Neuron (in vitro differentiated cells): Measurements from ENCODE around the gene FUT8.
"Not testable (repeated sequence)": the region's sequence is repeated elsewhere in the genome, so short reads cannot be mapped to it uniquely, and the experiment has no call there.

Source experiments
- H2AFZ ChIP-seq: one replicate; pipeline ENCODE4 v1.6.1; 2013; ENCODE audit warnings: low read depth, mild to moderate bottlenecking, inconsistent platforms, low read length, moderate library complexity
- H3K27me3 ChIP-seq: one replicate; pipeline ENCODE4 v1.6.1; 2013; ENCODE audit warnings: low read length; ENCODE audit not compliant: insufficient read depth
- H3K36me3 ChIP-seq: one replicate; pipeline ENCODE4 v1.6.1; 2013; ENCODE audit warnings: low read length; ENCODE audit not compliant: insufficient read depth
- H3K4me1 ChIP-seq: one replicate; pipeline ENCODE4 v1.6.1; 2013; ENCODE audit warnings: low read length; ENCODE audit not compliant: insufficient read depth
- H3K4me3 ChIP-seq: 2 replicates; pipeline ENCODE4 v1.5.1; 2013; ENCODE audit warnings: mild to moderate bottlenecking, low read length, moderate library complexity
- H3K9me3 ChIP-seq: one replicate; pipeline ENCODE4 v1.6.1; 2013; ENCODE audit warnings: low read length

The FUT8 gene

DNA sequence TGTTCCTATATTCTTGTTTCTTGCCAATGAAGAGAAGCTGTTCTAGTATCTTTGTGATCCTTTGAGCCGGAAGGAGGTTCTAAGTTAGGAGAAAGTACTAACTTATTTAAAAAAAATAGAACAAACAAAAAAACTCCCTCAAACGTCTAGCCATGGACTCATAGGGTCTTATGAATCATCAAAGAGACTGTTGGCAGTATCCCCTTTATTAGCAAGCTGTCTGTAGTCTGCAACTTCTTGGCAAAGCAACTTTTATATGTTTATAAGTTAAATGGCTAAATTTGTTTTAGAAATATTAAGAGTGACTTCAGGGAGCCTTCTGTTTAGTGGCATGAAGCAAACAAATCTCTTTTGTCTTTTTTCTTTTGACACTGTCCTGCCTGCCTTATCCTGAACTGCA is 291.9 kb downstream of the FUT8 start:
- H3K36me3 ChIP-seq = no peaks in the 10 kb centered on the region
- no peaks in the 10 kb centered on the region for H3K27me3 ChIP-seq
- no peak overlapping the region for H3K4me3 ChIP-seq
- H2AFZ ChIP-seq = no peak overlapping the region
- no peaks in the 10 kb centered on the region for H3K9me3 ChIP-seq
- H3K4me1 ChIP-seq = peaks cover 2% of the 10 kb centered on the region

DNA sequence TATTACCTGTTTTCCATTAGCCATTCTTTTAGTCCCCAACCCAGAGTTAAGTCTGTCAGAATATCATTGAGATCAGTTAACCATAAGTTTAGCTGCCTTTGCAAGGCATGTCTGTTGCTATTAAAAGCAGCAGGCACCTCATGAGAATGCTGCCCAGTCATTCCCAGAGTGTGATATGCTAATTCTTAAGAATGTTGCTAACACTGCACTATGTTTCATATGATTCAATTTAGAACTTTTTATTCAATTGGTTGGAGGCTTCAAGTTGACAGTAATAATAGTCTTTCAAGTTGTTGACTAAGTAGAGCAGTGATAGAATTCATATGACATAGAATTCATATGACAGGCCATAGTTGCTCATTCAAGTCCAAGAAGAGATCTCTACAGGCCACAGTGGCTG is 292.3 kb downstream of the FUT8 start:
- Histone ChIP-seq H2AFZ (no peak overlapping the region), H3K4me1 (peaks cover 2% of the 10 kb centered on the region), H3K9me3 (no peaks in the 10 kb centered on the region), H3K36me3 (no peaks in the 10 kb centered on the region), H3K27me3 (no peaks in the 10 kb centered on the region), H3K4me3 (no peak overlapping the region)

DNA sequence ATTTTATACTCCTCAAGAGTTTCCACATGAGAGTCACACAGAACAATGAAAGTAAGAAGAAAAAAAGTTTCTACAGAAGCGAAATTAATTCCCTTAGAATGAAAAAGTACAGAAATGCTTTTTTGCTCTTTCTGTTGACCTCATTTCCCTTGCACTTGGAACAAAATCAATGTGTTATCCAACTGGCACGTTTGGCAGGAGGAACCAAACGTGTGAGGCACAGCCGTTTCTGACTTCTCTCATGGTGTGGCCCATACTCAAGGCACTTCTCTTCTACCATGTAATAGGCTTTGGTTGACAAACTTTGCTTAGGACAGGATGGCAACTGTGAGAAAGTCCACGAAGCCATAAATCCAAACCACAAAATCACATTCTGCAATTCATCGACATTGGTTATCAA is 297.0 kb downstream of the FUT8 start:
- no peak overlapping the region for H2AFZ ChIP-seq
- no peaks in the 10 kb centered on the region for H3K4me1 ChIP-seq
- no peaks in the 10 kb centered on the region for H3K36me3 ChIP-seq
- H3K9me3 ChIP-seq = no peaks in the 10 kb centered on the region
- no peak overlapping the region for H3K4me3 ChIP-seq
- no peaks in the 10 kb centered on the region for H3K27me3 ChIP-seq

DNA sequence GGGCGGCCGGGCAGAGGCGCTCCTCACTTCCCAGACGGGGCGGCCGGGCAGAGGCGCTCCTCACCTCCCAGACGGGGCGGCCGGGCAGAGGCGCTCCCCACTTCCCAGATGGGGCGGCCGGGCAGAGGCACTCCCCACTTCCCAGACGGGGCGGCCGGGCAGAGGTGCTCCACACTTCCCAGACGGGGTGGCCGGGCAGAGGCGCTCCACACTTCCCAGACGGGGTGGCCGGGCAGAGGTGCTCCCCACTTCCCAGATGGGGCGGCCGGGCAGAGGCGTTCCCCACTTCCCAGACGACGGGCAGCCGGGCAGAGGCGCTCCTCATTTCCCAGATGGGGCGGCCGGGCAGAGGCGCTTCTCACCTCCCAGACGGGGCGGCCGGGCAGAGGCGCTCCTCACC is 304.3 kb downstream of the FUT8 start:
- H3K9me3 ChIP-seq, H3K4me3 ChIP-seq, H3K4me1 ChIP-seq, H3K27me3 ChIP-seq, H3K36me3 ChIP-seq, H2AFZ ChIP-seq: not testable (repeated sequence)

DNA sequence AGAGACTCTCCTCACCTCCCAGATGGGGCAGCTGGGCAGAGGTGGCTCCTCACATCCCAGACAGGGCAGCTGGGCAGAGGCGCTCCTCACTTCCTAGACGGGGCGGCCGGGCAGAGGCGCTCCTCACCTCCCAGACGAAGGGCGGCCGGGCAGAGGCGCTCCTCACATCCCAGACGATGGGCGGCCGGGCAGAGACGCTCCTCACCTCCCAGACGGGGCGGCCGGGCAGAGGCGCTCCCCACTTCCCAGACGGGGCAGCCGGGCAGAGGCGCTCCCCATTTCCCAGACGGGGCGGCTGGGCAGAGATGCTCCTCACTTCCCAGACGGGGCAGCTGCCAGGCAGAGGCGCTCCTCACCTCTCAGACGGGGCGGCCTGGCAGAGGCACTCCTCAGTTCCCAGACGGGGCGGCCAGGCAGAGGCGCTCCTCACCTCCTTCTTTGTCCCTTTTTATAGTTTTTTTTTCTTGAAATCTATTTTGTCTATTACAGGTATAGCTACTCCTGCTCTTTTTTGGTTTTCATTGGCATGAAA is 304.9 kb downstream of the FUT8 start:
- H3K9me3 ChIP-seq, H3K4me3 ChIP-seq: not testable (repeated sequence)

DNA sequence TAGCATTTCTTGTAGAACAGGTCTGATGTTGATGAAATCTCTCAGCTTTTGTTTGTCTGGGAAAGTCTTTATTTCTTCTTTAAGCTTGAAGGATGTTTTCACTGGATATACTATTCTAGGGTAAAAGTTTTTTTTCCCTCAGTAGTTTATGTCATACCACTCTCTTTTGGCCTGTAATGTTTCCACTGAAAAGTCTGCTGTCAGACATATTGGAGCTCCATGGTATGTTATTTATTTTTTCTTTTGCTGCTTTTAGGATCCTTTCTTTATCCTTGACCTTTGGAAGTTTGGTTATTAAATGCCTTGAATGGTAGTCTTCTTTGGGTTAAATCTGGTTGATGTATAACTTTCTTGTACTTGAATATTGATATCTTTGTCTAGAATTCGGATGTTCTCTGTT is 306.1 kb downstream of the FUT8 start:
- Histone ChIP-seq H3K36me3 (no peaks in the 10 kb centered on the region), H3K4me3 (no peak overlapping the region), H2AFZ (no peak overlapping the region), H3K9me3 (peaks cover 2% of the 10 kb centered on the region), H3K27me3 (no peaks in the 10 kb centered on the region), H3K4me1 (no peaks in the 10 kb centered on the region)

More for the DNA sequence above, 304.9 kb downstream of the FUT8 start:
- not testable (repeated sequence) for H3K27me3 ChIP-seq, H2AFZ ChIP-seq, H3K36me3 ChIP-seq, H3K4me1 ChIP-seq

DNA sequence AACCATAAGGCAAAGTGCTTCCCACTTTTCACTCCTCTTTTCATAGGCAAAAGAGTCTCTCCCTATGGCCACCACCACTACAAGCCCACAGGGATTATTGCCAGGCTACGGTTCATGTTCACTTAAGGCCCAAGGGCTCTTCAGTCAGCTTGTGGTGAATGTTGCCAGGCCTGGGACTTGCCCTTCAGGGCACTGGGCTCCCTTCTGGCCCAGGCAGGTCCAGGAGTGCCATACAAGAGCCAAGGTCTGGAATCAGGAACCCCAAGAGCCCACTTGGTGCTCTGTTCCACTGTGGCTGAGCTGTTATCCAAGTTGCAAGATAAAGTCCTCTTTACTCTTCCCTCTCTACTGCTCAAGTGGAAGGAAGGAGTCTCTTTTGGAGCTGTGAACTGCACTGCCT is 307.6 kb downstream of the FUT8 start:
- Histone ChIP-seq H2AFZ (no peak overlapping the region), H3K27me3 (no peaks in the 10 kb centered on the region), H3K4me3 (no peak overlapping the region), H3K4me1 (no peaks in the 10 kb centered on the region), H3K36me3 (no peaks in the 10 kb centered on the region), H3K9me3 (peaks cover 2% of the 10 kb centered on the region)

DNA sequence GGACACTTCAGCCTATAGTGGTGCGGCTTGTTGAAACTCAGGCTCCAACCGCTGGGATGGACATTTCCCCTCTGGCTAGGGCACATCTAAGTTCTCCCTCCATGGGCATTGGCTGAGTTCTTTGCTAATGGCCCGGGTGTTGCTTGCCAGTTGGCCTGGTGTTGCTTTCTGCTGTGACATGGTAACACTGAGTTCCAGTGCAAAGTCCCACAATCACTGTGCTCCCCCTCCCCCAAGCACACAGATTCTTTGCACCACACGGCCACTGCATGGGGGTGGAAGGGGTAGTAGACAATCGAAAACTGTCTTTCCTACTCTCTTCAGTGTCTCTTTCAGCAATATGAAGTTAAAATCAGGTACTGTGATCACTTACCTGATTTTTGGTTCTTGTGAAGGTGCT is 308.2 kb downstream of the FUT8 start:
- Histone ChIP-seq H3K9me3 (peaks cover 2% of the 10 kb centered on the region), H3K4me1 (no peaks in the 10 kb centered on the region), H3K27me3 (no peaks in the 10 kb centered on the region), H3K36me3 (no peaks in the 10 kb centered on the region), H3K4me3 (no peak overlapping the region), H2AFZ (no peak overlapping the region)

DNA sequence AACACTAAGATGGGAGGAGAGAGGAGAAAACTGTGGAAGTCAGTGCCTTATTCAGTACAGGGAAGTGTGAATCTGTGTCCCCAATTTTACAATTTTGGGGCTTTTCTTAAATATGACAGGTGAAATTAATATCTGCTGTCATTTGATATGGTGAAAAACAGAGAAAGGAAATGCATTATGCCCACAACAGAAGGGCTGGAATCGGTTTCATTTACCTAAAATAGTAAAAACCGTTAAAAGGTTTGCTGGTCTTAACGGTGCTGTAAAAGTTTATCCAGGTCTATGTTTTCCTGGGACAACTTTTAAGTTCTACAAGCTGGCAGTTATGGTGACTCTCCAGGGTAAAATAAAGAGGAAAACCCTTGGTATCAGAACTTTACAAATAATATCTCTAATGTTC is 310.8 kb downstream of the FUT8 start:
- H3K4me1 ChIP-seq = no peaks in the 10 kb centered on the region
- H3K27me3 ChIP-seq = no peaks in the 10 kb centered on the region
- H3K36me3 ChIP-seq = no peaks in the 10 kb centered on the region
- no peak overlapping the region for H3K4me3 ChIP-seq
- H3K9me3 ChIP-seq = peaks cover 2% of the 10 kb centered on the region
- no peak overlapping the region for H2AFZ ChIP-seq

DNA sequence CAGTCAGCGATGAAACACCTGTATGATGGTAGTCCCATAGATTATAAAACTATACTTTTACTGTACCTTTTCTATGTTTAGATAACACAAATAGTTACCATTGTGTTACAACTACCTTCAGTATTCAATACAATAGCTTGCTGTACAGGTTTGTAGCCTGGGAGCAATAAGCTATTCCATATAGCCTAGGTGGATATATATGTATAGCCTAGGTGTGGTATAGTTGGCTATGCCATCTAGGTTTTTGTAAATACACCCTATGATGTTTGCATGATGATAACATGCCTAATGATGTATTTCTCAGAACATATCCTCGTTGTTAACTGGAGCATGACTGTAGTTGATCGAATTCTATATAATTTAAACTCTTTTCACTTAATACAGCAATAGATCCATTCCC is 316.1 kb downstream of the FUT8 start:
- no peaks in the 10 kb centered on the region for H3K9me3 ChIP-seq
- H3K27me3 ChIP-seq = no peaks in the 10 kb centered on the region
- H2AFZ ChIP-seq = no peak overlapping the region
- H3K4me1 ChIP-seq = no peaks in the 10 kb centered on the region
- H3K36me3 ChIP-seq = no peaks in the 10 kb centered on the region
- H3K4me3 ChIP-seq = no peak overlapping the region

DNA sequence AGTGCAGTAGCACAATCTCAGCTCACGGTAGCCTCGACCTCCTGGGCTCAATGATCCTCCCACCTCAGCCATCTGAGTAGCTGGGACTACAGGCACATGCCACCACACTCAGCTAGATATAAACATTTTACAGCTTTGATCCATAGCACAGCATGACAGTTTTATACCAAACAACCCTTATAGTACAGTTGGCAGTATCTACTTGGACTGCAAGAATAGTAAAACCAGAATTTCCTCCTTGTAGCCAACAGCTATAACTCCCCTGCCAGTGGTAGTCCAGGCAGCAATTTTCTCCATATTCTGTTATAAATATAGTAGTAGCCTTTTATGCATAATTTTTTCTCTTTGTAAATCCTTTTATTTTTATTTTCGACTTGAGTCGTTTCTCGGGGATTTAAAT is 317.0 kb downstream of the FUT8 start:
- Histone ChIP-seq H3K4me1 (no peaks in the 10 kb centered on the region), H3K27me3 (no peaks in the 10 kb centered on the region), H3K36me3 (no peaks in the 10 kb centered on the region), H3K4me3 (no peak overlapping the region), H3K9me3 (no peaks in the 10 kb centered on the region), H2AFZ (no peak overlapping the region)

DNA sequence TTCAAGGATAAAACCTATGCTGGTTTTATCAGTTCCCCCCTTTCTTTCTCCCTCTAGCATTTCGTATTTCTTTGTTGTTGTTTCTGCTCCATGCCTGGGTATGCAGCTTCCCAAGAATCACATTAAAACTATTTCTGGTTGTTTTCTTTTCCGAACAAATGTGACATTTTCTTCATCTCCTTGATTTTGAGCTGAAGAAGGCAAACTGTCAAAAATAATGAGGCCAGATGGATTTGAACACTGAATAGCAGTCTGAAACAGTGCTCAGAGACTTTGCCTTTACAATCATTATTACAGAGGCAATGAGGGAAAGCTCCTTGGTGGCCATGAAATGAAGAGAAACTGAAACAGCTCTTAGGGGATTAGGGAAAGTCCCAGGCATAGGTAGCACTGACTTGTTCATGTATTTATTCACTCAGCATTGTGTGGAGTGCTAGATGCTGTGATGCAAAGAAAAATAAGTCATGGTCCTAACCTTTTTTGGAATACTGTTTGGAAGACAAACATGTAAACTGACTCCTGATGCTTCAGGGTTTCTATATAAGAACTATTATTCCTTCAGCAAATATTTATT is 319.5 kb downstream of the FUT8 start:
- H3K36me3 ChIP-seq = no peaks in the 10 kb centered on the region
- no peak overlapping the region for H2AFZ ChIP-seq
- no peaks in the 10 kb centered on the region for H3K4me1 ChIP-seq
- no peaks in the 10 kb centered on the region for H3K27me3 ChIP-seq
- no peak overlapping the region for H3K4me3 ChIP-seq
- no peaks in the 10 kb centered on the region for H3K9me3 ChIP-seq

DNA sequence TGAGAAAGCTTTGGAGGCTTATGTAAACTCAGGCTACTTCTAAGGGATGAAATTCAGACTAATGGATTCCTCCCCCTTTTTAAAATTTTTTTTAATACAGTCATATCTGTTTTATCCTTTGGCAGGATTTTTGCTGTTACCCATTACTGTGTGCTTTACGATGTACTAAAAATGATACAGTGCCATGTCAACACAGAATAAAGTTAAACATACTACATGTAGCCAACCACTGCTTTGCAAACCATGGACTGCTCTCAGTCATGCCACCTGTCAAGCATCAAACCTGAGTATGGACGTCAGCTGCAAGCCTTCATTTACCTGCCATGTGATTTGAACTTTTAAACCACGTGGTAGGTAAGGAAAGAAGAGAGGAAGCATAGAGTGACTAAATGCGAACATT is 325.8 kb downstream of the FUT8 start:
- Histone ChIP-seq H3K36me3 (no peaks in the 10 kb centered on the region), H3K9me3 (no peaks in the 10 kb centered on the region), H3K4me1 (no peaks in the 10 kb centered on the region), H3K27me3 (no peaks in the 10 kb centered on the region), H3K4me3 (no peak overlapping the region), H2AFZ (no peak overlapping the region)

DNA sequence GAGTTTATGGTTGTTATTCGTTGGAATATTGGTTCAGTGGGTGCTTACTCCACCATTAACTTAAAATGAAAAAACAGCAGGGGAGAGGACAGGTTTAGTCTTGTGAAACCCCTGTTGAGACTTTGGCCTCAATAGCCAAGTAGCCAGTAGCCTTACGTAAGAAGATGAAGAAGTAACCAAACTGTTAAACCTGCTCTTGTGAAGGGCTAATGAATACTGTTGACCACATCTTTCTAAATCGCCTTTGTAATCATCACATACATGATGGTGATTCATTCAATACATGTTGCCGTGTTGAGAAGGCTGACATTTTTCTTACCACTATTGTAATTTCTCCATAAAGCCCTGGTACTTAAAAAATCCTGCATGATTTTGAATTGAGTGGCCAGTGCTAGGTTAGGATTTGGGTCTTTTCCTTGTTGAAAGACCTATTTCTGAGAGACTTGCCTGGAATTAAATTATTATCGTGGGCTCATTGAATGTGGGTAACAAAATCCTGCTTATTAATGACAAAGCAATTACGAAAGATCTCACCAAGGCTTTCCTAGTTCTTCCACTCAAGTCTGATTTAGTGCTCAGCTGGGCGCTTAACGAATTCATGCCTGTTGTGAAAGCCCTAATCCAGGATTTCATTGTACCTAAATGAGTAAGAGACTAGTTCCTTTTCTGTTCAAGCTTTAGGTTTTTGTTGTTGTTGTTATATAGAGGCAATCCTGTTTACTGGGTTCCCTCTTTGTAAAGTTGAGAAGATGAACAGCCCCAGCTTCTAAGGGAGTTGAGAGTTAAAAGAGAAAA is 333.1 kb downstream of the FUT8 start:
- no peaks in the 10 kb centered on the region for H3K36me3 ChIP-seq
- no peaks in the 10 kb centered on the region for H3K4me1 ChIP-seq
- H3K9me3 ChIP-seq = no peaks in the 10 kb centered on the region
- H3K27me3 ChIP-seq = no peaks in the 10 kb centered on the region
- H3K4me3 ChIP-seq = no peak overlapping the region
- H2AFZ ChIP-seq = no peak overlapping the region
